Peyer's patch (tissue), 4 donors: ENCODE measurements around the gene CDH23.

Experiments used
- CTCF ChIP-seq, 6 experiments: fragments of 450-650 bp in 4 of 6; fragments of 200-600 bp in 2 of 6; sonication (generic) in 1 of 6; IDR thresholded peaks; one replicate each; pipeline ENCODE4 v1.5.1; 2017 to 2019; ENCODE audit warnings: antibody characterized with exemption in 6 of 6, mild to moderate bottlenecking in 3 of 6, moderate library complexity in 1 of 6
- POLR2A ChIP-seq, 2 donors: fragments of 450-650 bp; IDR thresholded peaks; one replicate each; pipeline ENCODE4 v1.5.1; 2017; ENCODE audit warnings: antibody characterized with exemption in 2 of 2, mild to moderate bottlenecking in 2 of 2, moderate library complexity in 2 of 2

GRCh38 chr10:71520042-71520441 is 123.3 kb downstream of the CDH23 start:
- TF ChIP-seq POLR2A (IDR thresholded peaks at IDR 0.05): no peak
- TF ChIP-seq CTCF (IDR thresholded peaks at IDR 0.05): no peak
